NCI-H1417 treated with DMSO at 0.1 percent for 48 hours (cell line): ENCODE data around the gene PTGES3.
"Not testable (repeated sequence)": the region's sequence is repeated elsewhere in the genome, so short reads cannot be mapped to it uniquely, and the experiment has no call there.

Source experiments
- DNase-seq: peaks from one replicate; lab custom pipeline; 2025; lab: John Stamatoyannopoulos, UW

PTGES3 gene

DNA sequence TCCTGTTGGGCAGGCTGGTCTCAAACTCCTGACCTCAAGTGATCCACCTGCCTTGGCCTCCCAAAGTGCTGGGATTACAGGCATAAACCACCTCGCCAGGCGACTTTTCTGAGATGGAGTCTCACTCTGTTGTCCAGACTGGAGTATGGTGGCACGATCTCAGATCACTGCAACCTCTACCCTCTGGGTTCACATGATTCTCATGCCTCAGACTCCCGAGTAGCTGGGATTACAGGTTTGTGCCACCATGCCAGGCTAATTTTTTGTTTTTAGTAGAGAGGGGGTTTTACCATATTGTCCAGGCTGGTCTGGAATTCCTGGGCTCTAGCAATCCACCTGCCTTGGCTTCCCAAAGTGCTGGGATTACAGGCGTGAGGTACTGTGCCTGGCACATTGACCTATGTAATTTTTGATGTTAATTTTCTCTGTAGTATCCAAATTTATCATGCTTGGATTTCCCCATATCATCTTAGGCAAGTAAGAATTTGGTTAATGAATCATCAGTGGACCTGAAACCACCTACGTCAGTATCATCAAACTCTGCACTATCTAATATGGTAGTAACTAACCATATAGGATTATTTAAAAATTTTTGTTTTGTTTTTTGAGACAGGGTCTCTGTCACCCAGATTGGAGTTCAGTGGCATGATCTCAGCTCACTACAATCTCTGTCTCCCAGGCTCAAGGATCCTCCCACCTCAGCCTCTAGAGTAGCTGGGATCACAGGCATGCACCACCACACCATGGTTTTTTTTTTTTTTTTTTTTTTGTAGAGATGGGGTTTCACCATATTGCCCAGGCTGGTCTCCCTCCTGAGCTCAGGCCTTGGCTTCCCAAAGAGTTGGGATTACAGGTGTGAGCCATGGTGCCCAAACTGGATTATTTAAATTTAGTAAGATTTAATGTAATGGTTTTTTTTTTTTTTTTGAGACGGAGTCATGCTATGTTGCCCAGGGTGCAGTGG, 30.4 kb downstream of the PTGES3 start:
- DNase-seq: no peak

DNA sequence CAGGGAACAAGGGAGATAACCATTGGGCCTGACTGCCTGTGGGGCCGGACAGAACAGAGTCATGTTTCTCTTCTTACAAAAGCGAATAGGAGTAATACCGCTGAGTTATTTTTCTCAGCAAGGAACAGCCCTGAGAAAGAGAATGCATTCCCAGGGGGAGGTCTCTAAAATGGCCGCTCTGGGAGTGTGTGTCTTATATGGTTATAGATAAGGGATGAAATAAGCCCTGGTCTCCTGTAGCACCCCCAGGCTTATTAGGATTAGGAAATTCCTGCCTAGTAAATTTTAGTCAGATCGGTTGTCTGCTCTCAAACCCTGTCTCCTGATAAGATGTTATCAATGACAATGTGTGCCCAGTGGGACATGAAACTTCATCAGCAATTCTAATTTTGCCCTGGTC, 34.3 kb downstream of the PTGES3 start:
- not testable (repeated sequence) for DNase-seq

DNA sequence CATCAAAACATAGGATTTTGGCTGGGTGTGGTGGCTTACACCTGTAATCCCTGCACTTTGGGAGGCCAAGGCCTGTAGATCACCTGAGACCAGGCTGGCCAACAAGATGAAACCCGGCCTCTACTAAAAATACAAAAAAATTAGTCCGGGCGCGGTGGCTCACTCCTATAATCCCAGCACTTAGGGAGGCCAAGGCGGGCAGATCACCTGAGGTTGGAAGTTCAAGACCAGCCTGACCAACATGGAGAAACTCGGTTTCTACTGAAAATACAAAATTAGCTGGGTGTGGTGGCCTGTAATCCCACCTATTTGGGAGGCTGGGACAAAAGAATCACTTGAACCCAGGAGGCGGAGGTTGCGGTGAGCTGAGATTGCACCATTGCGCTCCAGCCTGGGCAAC, 40.1 kb downstream of the PTGES3 start:
- DNase-seq: not testable (repeated sequence)

DNA sequence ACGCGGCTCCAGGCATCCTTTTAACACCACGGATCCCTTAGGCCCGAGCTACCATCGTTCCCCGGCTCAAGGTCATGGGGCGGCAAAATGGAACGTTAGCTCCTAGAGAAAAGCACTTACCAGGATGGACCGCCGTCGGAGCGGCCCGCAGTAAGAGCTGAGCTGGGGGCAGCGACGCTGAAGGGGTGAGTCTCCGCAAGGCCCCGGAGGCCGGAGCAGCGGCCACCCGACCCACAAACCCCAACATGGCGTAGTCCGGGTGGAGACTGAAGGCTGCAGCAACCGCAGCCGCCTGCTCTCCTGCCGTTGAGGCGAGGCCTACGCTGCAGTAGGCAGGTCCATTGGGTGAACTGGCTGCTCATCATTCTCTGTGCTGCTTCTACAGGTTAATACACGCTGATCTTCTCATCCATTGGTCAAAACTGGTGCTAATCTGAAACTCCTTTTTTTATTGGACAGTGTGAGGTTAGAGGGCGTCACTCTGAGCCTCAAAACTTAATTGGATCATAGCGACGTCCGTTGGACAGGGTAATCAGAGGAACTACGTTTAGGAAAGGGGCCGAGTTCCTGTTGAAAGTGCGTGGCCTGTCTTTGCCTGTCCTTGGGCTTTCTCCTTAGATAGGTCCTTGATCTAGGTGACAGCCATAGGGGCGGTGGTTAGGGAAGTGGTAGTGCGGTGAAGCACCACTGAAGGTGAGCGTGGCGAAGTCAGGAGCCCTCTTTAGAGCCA, 42.2 kb downstream of the PTGES3 start, which contains the start of gene ATP5F1B:
TSS of gene ATP5F1B (minus strand) at position 268 of the 730 bp plus-strand sequence. CDS start at position 247, 21 bp downstream.
- peak; percentile 100 for DNase-seq

DNA sequence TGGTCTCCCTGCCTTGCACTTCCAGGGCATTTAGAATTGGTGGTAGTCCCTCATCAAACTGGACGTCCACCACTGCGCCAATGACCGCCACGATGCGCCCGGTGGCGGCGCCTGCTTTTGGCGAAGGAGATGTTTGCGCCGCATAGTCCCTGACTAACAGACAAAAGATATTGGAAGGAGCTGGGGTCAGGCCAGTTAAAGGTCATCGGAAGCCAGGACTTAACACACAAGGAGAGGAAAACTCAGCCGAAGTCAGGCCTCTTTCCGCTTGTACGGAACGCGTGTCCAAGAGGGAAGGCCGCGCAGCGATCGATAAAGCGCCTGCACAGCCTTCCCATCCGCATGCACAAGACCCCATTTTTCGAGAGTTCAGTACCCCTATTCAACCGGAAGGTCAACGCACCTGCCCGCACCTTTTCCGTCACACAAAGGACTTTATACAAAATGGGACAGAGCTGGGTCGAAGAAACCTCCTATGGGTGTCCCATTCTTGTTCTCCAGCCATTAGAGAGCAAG, 42.8 kb downstream of the PTGES3 start:
- DNase-seq: no peak

DNA sequence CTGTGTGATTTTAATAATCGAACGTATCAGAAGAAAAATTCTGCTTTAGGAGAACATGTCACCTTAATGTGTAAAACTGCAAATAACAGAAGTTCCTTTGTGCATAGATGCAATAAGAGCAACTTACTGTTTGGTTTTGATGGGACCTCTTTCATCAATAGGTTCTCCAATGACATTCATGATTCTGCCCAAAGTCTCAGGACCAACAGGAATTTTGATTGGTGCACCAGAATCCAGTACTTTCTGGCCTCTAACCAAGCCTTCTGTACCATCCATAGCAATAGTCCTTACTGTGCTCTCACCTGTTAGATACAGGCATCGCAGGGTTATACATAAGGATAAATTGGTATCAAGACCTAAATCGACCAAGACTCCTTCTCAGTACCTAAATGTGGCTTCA, 43.4 kb downstream of the PTGES3 start:
- DNase-seq: no peak

DNA sequence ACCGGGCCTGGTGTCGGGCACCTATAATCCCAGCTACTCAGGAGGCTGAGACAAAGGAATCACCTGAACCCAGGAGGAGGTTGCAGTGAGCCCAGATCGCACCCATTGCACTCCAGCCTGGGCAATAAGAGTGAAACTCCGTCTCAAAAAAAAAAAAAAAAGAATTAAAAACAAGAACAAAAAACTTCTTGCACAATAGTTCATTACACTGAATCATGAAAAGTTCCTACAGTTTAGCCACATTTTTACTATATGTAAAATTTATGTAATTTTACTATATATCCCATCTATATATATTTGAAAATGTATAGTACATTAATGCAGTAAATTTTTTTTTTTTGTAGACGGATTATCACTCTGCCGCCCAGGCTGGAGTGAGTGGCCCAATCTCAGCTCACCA, 46.9 kb downstream of the PTGES3 start:
- DNase-seq: no peak

DNA sequence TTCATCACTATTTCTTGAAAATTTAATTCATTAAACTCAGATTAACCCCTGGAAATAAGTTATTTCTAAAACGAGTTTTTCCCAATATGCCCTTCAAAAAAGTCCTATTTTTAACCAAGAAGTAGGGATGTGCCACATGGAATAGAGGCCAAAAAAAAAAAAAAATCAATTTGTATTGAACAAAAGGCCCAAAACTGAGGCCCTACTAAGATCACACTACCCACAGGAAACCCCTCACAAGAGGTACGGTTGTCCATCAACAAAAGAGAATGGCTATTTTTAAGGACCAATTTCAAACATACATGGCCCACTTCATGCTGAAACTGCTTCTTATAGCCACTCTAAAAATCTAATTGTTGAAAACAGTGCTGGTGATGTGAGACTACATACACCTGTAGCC, 50.5 kb downstream of the PTGES3 start:
- no peak for DNase-seq

DNA sequence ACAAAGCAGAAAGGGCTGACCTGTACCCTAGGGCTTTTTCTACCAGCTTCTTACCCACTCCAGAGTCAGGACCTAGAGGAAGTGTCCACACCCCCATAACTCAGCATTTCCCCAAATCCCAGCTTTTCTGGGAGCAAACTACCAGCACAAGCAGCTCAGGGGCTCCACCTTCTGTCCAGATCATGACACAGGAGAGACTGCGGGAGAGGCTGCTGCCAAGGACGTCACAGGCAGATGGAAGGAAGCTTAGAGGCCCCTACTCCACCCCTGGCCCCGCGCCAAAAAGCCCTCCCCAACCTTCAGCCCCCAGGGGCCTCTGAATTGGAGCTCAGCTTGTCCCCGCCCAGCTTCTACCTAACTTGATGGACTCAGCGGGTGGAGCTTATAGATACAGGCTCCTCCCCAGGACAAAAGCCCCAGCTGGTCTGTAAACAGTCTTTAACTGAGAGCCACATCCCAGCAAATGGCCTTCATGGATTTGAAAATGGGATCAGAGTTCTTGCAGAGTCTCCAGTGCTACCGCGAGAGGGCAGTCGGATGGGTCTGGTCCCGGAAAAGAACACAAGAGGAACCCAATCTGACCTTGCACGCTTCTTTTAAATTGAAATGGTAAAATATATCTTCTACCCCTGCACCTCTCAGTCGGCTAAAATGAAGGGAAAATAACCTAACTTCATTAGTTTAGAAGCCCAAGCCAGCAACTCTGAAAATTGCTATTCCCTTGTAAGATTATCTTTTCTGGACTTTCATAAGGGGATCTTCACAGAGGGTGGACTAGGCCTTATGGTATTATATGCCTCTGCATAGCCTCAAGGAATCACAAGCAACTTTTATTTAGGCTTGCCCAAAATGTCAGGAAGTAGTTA, 51.2 kb downstream of the PTGES3 start:
- DNase-seq: peak; percentile 99

DNA sequence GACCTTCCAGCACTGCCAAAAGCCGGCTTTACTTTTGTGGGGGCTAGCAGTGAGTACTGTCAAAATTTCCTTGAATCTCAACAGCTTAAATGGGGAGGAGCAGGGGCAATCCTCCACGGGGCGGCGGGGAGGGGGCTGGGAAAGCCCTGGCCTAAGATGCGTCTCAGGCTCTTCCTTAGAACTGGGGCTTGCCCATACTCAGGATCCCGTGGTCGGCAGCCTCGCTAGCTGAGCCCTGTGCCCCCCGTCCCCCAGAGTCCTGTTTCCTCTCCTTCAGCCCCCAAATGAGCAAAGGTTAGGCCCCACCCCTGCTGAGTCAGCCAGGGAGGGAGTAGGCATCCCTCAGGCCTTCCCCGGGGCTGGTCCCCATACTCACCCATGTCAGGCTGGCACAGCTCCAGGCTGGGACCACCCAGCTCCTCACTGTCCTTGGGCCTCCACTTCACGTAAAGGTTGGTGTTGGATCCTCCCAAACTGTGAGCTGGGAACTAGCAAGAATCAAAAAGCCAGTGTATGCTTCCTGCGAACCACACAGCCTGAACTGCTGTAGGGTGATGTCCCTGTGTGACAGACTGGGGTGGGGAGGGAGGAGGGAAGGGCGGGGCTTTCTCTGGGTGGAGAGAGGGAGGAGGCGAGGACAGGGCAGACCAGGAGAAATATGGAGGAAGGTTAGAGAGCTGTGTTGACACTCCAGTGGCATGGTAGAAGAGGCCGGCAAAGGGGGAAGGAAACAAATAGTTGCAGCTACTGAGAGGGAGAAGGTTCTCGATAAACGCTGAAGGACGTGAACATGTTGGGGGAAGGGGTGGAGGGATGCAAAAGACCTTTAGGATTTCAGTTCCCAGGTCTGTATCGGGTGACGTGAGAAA, 52.0 kb downstream of the PTGES3 start:
- DNase-seq: peak; percentile 41

DNA sequence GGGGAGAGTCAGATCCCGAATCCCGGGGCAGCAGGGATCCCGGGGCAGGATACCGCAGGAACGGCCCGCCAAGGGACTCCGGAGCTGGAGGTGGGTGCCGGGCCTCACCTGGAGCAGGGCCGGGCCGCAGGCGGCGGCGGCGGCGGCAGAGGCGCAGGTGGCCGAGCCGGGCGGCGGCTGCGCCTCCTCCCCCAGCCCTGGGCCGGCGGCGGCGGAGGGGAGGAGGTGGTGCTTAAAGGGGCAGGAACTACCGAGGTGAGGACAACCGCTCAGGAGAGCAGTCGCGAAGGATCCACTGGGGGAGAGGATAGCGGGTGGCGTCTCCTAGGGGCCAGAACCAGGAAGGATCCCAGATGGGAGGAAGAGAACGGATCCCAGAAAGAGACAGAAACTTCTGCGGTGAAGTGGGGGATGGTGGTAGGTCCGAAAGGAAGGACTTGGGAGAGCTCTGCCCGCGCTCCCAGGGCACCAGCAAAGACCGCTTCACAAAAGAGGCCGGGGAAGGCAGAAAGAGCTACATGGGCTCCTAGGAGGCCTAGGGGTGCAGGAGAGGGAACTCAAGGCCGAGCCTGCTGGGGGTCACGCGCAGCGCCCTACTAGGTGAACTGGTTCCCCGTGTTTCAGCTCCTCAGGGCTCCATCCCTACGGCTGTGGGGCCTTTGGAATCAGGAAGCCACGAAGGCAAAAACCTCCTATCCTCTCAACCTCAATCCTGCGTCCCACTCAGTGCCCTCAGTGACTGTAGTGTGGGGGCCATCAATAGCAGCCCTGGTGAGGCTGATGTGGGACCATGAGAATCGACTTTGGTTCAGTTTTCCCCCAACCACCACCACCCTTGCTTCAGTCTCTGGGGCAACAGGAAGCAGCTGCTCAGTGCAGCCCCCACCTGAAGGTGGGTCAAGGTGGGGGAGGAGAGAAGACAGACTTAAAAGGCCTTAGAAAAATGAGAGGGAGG, 53.0 kb downstream of the PTGES3 start:
- DNase-seq: peak; percentile 17

DNA sequence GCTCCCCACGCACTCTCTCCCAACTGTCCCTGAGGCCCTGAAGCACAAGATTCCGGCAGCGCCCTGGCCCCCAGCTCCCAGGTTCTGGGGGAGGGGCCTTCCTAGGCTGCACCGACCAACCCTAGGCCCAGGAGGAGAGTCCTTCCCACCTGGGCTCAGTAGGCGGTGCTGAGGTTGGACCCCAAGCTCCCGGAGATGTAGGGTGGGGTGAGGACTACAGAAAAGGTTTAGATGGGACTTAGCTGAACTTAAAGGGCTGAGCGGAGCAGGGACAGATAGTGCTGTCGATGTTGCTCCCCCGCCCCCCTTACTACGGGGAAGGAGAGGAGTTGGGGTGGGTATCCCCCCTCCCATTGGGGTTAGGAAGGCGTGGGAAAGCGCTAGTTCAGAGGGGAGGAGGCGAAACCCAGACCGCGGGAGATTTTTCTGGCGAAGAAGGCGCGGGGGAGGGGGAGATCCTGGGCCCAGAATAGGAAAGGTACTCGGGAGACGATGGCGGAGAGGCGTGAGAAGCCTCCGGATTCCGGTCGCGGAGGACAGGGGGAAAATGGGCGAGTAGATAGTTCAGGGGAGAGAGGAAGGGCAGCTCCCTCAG, 53.7 kb downstream of the PTGES3 start:
- DNase-seq: no peak

DNA sequence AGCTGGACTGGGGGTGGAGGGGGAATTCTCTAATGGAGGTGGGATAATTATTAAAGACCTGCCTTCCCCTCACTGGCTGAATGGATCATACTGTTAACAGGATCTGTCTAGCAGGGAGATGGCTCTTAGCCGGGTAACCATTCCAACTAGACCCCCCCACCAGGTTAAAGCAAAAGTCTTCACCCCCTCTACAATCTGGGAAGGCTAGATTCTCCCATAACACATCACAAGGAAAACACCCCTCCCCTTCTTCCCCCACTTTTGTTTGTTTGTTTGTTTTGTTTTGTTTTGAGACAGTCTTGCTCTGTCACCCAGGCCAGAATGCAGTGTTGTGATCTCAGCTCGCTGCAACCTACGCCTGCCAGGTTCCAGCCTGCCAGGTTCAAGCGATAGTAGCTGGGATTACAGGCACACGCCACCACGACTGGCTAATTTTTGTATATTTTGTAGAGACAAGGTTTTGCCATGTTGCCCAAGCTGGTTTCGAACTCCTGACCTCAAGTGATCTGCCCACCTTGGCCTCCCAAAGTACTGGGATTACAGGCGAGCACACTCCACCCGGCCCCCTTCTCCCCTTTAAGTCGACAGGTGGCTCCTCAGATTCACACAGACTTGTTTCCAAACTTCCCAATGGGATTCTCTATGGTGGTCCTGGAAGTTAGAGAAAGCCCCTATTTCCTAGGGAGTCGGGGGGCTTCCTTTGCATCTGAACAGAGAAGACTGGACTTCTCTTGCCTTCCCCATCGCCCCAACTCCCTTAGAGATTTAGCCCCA, 54.4 kb downstream of the PTGES3 start:
- DNase-seq: no peak

DNA sequence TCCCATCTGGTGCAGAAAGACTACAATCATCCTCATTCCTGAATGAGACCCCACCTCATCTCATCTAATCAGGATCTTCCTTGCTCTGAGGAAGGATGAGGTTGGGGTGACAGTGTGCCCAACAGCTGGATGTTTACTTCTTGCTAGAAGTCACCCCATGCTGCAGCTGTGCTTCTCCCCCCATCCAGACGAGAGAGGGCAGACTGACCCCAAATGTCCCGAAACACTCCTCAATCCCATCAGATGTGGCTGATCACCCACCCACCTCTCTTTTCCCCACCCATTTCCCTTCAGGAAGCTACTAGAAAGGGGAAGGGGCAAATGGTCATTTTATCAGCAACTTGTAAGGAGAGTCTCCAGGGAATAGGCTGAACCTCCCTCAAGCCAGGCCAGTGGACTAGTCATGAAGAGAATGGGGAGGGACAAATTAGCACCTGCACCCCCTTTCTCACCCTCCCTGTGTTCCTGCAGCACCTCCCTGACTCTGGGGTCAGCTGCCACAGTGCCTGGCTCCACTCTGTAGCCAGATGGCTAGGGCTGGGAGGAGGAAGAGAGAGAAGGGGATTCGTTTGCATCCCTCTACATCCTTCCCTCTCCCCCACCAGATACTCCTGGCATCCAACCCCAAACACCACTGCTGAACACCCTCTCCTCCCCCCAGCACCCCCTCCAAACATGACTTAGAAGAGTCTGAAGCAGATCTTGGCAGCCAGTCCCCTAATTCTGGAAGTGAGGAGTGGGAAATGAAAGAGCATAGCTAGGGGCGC, 55.2 kb downstream of the PTGES3 start:
- DNase-seq: no peak

DNA sequence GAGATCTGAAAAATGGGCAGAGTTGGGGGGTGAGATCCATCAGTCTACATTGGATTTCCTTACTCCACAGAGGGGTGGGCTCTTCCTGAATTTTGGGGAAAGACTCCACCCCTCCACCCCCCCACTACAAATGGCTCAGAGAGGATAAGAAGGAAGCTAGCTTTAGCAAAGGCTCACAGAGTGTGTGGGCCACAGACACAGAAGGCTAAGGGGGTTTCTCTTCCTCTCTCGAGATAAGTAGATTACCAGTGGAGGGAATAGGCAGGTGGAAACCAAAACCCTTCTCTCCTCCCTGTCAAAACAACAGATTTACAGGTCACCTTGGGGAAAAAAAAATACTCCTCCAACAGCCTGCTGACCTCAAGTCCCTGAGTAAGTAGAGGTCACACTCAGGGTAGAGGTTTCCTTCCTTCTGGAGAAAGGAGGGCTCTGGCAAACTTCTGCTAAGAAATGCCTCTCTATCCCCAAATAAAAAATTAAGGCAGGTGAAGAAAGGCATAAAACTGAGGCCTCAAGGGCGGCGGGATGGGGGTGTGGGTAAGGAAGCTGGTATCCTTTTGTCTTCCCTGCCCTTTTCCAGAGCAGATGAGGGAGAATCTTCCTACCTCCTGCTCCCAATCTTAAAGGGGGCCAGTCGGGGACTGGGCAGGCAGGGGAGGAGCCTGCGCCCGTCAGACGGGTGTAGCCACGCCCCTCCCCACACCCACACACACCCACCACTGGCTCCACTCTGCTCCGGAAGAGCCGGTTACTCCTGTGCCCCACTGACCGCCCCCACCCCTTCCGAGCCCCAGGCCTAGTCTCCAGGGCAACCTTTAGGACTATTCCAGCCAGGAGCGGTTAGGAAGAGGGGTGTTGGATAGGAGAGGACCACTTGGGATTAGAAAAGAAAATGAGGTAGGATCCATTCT, 56.0 kb downstream of the PTGES3 start:
- no peak for DNase-seq

DNA sequence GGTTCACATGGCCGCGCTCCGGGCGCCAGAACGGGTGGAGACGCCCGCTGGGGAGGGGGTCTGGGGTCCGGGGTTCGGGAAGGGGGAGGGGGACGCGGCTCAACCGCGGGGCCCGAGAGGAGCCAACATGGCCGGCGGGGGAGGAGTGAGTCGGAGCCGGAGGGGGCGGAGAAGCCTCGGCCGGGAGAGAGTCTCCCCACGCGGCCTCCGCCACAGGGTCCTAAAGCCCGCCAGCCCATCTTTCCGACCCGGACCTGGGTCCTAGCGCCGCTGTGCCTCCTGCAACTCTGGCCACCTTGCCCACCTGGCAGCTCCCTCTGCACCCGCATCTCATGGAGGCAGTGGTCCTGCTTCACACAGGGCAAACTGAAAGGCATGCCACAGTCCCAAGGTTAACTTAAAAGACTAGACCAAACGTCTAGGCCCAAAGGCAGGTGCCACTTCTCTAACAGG, 57.9 kb downstream of the PTGES3 start, which contains the start of gene BAZ2A:
TSS of gene BAZ2A (minus strand) at position 147 of the 453 bp plus-strand sequence. CDS start 12,796 bp downstream, outside the sequence.
- DNase-seq: peak; percentile 5
